NCI-H2171 (cell line): ENCODE data around the gene SGIP1.
"Not testable (repeated sequence)": the region's sequence is repeated elsewhere in the genome, so short reads cannot be mapped to it uniquely, and the experiment has no call there.

Experiments
- DNase-seq: peaks from one replicate; lab custom pipeline; 2025; lab: John Stamatoyannopoulos, UW

Gene SGIP1

DNA sequence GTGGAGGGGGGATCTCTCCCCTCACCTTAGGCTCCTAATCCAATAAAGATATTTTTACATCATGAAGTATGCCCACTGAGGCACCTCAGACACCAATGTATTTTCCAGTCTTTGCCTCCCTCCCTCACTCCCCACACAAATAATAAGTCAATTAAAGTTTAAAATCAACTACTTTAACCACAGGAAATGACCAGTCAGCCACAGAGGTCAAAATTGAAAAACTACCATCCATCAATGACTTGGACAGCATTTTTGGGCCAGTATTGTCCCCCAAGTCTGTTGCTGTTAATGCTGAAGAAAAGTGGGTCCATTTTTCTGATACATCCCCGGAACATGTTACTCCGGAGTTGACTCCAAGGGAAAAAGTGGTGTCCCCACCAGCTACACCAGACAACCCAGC, 147.7 kb downstream of the SGIP1 start:
- no peak for DNase-seq

DNA sequence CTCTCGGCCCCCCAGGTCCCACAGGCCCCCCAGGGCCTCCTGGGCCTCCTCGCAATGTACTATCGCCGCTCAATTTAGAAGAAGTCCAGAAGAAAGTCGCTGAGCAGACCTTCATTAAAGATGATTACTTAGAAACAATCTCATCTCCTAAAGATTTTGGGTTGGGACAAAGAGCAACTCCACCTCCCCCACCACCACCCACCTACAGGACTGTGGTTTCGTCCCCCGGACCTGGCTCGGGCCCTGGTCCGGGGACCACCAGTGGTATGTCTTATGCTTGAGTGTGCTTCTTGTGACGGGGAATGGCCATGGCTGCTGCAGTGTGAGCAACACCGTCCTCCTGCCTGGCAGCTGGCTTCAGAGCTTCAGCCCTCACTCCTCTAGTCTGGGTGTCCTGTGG, 148.2 kb downstream of the SGIP1 start:
- DNase-seq, result no peak

DNA sequence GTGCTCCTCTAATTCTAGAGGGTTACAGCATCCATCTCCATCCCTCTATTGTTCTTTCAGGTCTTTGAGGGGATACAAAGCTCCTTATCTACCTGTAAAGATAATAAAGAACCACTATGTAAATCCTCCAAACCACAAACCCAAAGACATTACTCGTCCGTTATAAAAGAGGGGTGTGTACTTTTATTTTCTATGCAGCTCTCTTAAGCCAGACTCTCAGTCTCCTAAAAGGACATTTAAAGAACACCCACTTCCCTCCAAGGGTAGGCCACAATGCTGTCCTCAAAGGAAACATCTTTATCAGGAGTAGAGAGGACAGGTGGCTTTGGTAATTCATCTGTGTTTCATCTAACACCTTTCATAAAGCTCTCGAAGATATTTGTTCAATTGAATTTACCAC, 150.4 kb downstream of the SGIP1 start:
- no peak for DNase-seq

DNA sequence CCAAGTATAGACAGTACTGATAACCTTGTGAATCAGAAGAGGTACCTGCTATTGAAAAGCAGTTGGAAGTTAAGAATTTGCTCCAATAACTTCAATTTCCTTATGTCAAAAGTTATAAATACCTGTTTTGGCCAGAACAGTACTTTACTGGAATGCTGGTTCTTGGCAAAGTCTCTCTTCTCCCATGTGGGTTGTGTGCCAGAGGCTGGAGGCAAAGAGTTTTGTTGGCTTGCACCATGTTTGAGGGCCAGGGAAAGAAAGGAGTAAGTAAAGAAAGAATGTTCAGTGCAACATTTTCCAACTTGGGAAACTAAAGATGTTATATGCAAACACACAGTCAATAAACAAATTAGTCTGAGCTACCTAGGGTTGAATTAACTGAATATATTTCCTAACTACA, 151.3 kb downstream of the SGIP1 start:
- DNase-seq, result no peak

DNA sequence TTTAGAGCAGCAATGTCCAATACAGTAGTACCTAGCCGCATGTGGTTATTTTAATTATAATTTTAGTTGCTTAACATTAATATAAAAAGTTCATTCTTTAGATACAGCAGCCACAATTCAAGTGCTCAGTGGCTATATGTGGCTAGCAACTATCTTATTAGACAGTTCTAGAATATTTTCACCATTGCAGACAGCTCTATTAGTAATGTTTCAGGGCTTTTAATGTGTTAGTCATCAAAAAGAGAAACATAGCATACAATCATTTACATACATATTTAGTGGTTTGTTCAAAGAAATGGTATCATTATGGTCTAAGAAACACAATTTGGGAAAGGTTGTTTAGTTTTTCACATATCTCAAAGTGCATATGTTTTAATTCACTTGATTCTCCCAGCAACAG, 151.7 kb downstream of the SGIP1 start:
- no peak for DNase-seq

DNA sequence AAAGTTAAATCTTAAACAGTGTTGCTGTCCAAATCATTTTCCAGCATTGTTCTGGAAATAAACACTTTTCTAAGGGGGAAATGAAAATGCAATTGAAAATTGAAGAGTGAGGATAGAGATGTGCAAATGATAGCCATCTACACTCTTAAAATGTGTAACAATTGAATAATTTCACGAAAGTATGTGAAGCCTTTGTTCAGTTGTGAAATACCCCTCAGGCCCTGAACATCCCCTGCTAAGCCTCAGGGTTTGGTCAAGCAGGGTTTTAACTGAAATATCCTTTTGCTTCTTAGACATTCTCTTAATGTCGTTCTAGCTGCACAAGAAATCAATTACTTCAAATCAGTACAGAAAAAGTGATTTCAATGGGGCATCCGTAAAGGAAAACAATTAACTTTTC, 152.5 kb downstream of the SGIP1 start:
- DNase-seq, result no peak

DNA sequence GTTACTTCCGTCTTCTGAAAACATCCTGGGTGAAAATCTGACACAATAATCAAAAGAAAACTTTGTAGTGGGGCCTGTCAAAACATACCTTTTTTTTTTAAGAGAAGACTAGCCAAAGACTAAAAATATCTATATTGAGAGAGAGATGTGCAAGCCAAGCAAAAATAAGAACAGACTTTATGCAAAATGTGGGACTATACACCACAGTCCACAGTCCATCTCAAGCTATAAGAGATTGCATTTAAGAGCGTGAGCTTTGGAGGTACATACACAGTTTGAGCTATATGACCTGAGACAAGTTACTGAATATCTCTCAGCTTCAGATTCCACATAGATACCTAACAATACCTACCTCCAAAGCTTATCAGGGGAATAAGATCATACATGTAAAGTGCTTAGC, 153.4 kb downstream of the SGIP1 start:
- no peak for DNase-seq

DNA sequence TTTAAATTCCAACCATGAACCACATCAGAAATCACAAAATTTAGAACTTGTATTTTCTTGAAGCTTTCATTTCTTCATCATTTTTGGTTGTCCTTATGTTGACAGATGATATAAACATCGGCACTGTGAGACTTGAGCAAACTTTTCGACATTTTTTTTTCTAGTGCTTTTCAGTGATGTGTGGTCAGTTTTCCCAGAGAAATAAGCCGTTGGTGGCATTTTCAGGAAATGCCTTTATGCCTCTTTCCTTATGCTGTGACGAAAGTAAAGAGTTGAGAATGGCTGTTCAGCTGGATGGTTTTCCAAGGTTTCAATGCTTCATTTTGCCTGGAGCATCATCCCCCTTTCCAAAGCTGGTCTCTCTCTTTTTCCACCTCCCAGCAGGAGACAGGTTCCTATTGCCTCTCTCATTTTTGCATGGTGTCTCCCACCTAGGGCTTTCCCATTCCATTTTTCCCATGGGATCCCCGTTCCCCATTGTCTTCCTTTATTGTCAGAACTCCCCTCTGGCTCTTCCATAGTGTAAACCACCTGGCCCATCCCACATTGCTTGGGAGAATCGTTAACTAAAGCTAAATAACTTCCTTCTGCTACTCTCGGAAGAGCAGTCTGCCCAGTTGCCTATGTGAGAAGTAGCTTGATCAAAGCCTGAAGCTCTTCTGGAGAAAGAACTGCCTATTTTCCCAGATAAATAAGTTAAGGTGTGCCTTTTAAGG, 156.9 kb downstream of the SGIP1 start:
- DNase-seq, result no peak

DNA sequence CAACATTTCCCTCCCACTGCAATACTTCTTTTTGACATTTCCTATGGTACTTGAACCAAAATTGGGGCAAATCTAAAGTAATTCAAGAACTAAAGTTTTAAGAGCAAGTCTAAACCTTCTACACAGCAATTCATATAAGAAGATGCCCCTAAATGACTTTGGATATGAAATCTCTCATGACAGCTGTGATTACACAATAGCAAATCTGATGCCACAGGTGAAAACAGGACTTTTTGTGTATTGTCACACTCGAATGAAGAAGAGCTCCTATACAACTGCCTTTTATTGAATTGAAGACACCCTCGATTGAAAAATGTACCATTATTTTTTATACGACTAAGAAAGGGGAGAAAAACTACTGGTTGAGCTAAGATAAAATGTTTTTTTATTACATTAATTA, 158.7 kb downstream of the SGIP1 start:
- DNase-seq, result no peak

DNA sequence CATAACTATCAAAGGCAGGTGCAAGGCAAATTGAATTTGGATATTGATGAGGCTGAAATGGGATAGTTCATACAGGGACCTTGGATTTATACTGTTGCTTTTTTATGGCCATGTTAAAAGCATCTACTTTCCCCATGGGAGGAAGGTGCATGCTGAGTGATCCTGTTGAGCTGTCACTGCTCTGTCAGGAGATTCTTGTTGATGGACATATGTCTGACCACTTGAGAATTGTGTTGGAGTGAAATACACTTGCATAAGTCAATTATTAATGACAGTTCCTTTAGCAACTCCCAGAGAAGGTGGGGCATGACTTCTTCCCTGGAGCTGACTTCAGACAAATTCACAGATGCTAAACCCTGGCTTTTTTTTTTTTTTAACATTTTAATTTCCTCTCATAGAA, 159.9 kb downstream of the SGIP1 start:
- no peak for DNase-seq

DNA sequence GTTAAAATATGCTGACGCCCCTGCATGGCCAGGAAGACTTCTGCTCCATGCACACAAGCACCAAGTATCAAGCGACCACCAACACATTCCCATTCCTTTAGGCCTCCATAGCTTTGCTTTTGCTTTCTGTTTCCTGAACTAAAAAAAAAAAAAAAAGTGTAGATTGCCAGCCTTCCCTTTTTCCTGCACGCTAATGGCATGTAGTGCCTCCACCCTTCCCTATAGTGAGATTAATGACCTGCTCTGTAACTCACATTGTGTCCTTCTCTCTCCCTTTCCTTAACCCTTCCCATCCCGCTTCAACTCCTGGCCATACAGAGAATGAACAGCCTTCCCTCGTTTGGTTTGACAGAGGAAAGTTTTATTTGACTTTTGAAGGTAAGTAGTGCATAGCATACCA, 161.2 kb downstream of the SGIP1 start:
- no peak for DNase-seq

DNA sequence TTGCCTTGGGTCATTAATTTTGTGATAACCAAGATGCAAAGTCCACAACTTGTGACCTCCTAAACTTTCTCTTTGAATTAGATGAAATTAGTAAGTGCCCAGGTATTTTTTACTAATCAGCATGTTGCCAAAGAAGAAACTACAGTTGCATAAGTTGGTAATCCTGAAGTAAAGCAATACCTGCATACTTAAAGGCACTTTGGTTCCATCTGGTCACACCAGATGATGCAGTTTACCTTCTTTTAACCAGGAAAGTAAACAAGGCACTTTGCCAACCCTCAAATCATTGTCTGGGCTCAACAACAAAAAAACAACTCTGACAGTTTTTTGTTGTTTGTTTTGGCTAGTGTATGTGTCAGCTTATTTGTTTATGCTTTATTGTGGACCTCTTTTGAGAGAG, 162.8 kb downstream of the SGIP1 start:
- DNase-seq, result peak; percentile 16

DNA sequence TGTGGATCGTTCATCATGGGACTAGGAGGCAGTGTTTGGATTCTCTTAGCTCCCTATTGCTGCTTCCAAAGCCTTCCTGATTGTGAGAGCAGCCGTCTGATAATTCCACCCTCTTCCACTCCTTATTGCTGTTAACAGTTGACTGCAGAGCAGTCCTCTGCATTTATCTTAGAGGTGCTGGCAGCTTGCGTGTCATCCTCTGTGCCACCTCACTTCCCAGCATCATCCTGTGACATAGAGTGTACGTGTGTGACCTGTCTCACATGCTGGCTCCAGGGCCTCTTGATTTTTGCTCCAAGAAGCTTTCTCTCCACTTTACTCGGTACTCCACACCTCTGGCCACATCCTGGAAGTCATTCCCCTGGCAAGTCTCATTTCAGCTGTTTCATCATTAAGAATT, 165.3 kb downstream of the SGIP1 start:
- no peak for DNase-seq

DNA sequence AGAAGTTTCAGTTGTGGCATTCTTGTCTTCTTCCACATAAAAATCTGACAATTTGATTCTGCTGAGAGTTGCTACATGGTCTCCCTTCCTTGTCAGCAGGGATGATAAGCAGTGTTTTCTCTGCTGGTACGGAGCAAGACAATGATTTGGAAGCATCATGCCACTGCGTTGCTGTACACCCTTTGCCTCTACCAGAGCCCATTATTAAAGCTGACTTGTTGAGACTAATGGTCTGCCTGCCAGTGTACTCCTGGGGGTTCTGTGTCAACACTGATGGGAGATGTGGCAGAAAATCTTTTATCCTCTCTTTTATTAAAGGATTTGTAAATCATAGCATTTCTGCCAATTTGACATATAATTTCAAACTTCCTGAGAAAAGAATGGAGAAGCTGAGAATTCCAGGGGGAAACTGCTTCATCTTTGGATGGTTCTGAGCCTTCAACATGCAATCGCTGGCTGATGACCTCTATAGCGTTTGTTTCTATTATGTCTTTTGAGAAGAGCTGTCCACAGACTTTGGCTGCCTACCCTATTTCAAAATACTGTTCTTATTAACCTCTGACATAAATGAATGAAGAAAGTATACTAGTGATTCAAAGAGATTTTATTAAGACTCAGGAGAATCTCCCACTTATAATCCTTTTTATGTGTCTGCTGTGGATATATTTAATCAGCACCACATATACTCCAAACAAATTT, 170.4 kb downstream of the SGIP1 start:
- no peak for DNase-seq

DNA sequence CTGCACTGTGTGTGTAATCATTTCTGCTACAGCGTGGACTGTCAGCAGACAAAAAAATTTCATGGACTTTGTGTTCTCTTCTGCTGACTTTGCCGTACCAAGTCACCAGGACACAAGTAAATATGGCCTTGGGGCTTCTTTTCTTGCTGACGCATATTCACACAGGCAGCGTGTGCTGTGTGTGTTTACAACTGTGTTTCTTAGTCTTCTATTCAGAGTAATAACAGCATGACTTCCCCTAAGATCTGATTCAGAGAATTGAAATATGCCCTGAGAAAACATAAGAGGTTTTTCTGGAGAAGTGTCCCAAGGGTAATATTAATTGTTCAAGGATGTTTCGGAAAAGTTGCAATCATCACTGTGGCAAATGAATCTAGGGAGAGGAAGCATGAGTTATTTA, 171.2 kb downstream of the SGIP1 start:
- DNase-seq, result no peak

DNA sequence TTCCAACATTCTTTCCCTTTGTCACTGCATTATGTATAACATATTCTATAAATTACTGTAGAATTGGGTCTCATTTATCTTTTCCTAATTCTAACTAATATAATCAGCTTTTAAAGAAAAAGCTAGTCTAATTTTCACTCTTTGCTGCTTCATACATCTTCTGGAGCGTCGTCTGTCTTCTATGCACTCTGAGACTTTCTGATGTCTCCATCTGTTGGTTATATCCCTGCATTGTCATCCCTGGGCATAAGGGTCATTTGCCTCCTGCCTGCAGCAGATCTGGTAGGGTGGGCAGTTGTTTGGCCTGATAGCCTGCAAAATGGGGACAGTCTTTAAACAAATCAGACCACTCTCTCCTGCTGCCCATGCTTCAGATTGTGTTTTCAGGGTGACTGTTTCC, 177.5 kb downstream of the SGIP1 start:
- no peak for DNase-seq

DNA sequence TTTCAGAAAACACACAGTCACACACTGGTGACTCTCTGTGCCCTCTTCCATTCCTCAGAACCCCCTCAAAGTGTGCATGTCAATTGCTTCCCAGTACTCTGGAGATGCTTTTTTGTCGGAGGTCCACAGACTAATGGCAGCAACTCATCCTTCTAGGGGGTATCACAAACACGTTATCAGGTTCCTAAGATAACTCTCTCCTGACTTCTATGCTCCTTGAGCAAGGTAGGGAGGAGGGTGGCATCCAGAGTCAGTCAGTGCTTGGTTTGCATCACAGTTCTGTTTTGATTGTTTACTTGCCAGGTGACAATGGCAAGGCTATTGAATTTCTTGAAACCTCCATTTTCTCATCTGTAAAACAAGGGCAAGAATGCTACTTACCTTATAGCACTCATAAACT, 178.9 kb downstream of the SGIP1 start:
- DNase-seq, result no peak

DNA sequence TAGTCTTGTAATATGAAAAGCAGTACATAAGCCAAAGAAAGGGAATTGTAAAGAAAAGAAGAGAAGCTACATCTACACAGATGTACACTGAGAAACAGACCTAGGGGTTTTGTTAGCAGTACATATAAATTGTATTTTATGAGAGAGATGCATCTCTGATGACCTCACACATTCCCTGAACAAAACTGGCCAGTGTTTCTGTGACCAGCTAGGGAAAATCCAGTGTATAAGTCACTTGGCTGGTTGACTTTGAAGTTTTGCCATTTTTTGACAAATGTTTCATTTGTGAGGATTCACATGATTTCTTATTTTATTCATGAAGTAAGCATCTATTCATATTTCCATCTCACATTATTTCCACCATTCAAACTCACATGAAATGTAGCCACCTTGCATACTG, 190.0 kb downstream of the SGIP1 start:
- DNase-seq, result no peak

DNA sequence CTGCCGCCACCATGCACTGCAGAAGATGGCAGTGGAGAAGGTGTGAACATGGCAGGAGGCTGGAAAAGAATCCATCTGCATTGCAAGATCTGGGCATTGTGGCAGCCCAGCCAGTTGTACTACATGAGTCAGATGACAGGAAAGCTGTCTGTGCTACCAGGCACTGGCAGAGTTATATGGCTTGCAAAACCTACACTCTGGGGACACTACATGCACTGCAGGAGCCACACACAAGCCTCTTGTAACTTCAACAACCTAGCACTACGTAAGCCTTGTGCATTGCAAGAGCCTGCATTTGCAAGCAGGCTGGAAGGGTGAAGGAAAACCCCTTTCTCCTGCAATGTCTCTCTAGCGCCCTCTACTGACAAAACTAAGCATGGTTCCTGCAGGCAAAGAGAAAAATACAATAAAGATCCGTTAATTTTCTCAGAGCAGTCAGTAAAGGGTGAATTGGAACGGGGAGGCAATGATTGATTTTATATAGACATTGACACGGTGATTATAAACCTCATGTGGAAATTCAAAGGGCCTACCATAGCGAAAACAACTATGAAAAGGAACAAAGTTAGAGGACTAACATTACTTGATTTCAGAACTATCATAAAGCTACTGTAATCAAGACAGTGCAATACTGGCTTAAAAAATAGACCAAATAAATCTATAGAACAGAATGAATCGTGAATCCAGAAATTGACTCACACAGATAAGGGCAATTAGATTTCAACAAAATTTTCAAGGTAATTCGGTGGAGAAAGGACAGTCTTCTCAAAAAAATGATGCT, 192.1 kb downstream of the SGIP1 start:
- DNase-seq, result peak; percentile 36

DNA sequence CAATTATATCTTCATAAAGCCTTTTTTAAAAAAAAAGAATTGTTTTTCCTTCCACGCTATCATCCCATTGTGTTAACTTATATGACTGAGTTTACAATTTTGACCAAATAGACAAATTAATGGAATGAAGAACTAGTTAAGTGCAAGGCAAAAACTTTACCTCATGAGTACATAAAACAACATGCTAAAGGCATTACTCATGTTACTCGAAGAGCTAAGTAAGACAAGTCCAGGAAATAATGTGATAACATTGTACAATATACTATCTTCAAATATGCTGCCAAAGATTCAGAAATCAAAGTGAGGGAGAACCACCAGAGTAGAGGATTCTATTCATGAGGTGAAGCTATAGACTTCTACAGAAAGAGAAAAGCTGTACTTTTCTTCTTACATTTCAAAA, 194.1 kb downstream of the SGIP1 start:
- no peak for DNase-seq

DNA sequence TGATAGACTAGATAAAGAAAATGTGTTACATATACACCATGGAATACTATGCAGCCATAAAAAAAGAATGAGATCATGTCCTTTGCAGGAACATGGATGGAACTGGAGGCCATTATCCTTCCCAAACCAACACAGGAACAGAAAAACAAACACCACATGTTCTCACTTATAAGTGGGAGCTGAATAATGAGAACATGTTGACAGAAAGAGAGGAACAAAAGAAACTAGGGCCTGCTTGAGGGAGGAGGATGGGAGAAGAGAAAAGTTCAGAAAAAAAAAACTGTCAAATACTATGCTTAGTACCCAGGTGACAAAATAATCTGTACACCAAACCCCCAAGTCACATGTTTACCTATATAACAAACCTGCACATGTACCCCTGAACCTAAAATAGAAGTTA, 194.8 kb downstream of the SGIP1 start:
- not testable (repeated sequence) for DNase-seq

DNA sequence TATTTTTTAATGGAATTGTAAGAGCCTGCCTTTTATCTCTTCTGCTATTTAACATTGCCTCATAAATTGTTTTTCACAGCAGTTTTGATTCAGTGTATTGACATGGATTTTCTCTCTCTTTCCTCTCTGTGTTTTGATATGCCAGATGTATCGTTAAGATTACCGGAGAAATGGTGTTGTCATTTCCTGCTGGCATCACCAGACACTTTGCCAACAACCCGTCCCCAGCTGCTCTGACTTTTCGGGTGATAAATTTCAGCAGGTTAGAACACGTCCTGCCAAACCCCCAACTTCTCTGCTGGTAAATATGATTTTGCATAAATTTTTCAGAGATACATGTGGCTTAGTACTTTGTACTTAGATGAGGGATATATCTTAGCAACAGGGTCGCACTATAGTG, 195.2 kb downstream of the SGIP1 start:
- peak; percentile 73 for DNase-seq

DNA sequence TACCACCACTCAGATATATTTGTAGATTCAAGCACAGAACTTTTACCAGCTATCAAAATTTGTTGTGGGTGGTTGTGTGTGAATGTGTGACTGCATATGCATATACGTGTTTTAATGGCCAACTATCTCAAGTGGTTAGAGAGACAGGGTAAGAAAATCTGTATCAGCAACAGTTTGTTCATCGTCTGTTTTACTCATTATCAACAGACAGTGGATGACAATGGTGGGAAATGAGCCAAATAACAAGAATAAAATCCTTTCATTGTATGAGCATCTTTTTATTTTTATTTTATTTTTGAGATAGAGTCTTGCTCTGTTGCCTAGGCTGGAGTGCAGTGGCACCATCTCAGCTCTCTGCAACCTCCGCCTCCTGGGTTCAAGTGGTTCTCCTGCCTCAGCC, 195.6 kb downstream of the SGIP1 start:
- DNase-seq, result no peak
